C4-2B (cell line): ENCODE data around the gene MNAT1.

Source experiments
- H3K27ac ChIP-seq: fragments of 450-650 bp; 2 replicates; pipeline ENCODE4 v1.5.1; 2017
- ZFX ChIP-seq: fragments of 450-650 bp; IDR thresholded peaks from 2 replicates; pipeline ENCODE4 v1.6.1; 2017
- TF ChIP-seq, protein P1 (sequence below): fragments of 450-650 bp; conservative IDR thresholded peaks from 2 replicates; pipeline ENCODE4 v1.5.1; 2017; ENCODE audit warnings: mild to moderate bottlenecking

The MNAT1 gene

DNA sequence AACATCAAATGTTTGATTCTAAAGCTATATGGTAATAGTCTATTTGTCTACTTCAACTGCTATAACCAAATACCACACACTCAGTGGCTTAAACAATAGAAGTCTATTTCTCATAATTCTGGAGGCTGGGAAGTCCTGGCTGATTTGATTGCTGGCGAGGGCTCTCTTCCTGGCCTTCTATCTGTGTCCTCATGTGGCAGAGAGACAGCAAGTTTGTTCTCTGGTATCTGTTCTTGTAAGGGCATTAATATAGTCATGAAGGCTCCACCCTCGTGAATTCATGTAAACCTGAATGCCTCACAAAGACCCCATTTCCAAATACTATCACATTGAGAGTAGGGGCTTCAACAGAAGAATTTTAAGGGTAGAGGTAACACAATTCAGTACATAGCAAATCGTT is 212.2 kb downstream of the MNAT1 start:
- no peak overlapping the region for H3K27ac ChIP-seq
- no peak for TF ChIP-seq ZFX
- TF ChIP-seq, protein P1, sequence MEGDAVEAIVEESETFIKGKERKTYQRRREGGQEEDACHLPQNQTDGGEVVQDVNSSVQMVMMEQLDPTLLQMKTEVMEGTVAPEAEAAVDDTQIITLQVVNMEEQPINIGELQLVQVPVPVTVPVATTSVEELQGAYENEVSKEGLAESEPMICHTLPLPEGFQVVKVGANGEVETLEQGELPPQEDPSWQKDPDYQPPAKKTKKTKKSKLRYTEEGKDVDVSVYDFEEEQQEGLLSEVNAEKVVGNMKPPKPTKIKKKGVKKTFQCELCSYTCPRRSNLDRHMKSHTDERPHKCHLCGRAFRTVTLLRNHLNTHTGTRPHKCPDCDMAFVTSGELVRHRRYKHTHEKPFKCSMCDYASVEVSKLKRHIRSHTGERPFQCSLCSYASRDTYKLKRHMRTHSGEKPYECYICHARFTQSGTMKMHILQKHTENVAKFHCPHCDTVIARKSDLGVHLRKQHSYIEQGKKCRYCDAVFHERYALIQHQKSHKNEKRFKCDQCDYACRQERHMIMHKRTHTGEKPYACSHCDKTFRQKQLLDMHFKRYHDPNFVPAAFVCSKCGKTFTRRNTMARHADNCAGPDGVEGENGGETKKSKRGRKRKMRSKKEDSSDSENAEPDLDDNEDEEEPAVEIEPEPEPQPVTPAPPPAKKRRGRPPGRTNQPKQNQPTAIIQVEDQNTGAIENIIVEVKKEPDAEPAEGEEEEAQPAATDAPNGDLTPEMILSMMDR, result no peak

DNA sequence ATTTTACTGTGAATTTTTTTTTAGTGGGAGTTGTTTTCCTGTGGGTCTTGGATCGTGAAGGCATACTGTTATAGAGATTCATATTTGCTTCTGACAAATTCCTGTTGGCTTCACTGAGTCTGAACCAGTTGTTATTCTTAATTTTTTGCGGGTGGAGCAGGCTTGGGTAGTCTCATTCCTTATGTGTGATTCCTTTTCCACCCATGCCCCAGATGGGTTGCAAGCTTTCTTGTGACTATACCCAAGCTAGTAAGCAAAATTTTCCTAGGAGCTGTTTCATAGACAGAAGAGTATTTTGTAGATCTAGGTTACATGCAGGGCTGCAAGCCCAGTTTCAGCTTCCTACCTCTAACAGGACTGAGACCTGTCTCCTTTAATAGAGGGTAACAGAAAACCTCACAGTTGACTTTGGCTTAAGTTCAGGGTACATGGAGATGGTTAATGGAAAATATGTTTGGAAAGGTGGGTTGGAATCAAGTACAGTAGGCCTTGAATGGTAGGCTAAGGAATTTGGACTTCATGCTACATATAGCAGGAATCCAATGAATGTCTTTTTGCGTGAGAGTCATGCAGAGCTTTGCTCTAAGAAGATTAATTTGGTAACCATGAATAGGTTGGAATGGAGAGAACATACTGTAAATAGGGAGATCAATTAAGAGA is 217.3 kb downstream of the MNAT1 start:
- H3K27ac ChIP-seq, result no peak overlapping the region

DNA sequence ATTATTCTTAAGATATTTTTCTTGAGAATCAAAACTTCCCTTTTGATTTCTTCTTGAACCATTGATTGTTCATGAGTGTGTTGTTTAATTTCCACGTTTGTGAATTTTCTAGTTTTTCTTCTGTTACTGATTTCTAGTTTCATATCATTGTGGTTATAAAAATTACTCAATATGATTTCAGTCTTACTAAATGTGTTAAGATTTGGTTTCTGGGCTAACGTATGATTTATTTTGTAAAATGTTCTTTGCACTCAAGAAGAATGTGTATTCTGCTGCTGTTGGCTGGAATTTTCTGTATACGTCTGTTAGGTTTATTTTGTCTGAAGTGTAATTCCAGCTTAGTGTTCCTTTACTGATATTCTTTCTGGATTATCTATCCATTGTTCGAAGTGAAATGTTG is 221.6 kb downstream of the MNAT1 start:
- no peak overlapping the region for H3K27ac ChIP-seq
- TF ChIP-seq, protein P1, result no peak
- TF ChIP-seq ZFX, result no peak

More for the DNA sequence above, 217.3 kb downstream of the MNAT1 start:
- TF ChIP-seq ZFX, result no peak
- TF ChIP-seq, protein P1, result no peak

DNA sequence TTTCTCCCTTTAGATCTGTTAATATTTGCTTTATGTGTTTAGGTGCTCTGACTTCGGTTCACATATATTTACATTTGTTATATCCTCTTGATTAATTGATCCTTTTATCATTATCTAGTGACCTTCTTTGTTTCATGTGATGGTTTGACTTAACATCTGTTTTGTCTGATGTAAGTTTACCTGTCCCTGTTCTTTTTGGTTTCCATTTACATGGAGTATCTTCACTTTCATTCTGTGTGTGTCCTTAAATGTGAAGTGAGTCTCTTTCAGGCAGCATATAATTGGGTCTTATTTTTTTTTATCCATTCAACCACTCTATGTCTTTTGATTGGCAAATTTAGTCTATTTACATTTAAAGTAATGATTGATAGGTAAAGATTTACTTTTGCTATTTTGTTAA is 222.1 kb downstream of the MNAT1 start:
- no peak overlapping the region for H3K27ac ChIP-seq
- TF ChIP-seq, protein P1, result no peak
- TF ChIP-seq ZFX, result no peak

DNA sequence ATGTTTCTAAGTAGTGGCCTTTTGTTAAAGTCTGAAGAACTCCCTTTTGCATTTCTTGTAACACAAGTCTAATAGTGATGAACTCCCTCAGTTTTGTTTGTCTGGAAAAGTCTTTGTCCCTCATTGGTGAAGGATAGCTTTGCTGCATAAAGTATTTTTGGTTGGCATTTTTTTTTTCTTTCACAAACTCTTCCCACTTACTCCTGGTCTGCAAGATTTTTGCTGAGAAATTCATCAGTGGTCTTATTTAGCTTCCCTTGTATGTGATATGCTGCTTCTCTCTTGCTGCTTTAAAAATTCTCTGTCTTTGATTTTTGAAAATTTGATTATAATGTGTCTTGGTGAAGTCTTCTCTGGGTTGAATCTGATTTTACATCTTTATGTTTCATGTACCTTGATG is 223.6 kb downstream of the MNAT1 start:
- H3K27ac ChIP-seq, result no peak overlapping the region
- TF ChIP-seq, protein P1, result no peak
- TF ChIP-seq ZFX, result no peak

DNA sequence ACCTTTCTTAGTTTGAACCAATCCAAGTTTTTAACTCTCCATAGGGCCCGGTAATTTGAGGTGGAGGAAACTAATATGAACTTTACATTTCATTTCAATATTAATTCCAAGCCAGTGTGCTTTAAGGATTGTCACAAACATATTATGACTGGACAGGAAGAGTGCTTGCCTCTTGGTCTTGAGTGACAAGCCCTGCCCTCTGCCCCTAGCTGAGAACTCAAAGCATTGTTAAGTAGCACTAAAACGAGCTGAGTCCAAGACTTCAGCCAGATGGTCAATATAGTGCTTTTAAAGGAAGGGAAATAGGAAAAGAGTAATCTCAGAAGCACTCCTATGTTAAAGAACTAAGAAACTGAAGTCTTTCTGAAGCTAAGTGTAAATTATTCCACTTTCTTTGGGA is 229.2 kb downstream of the MNAT1 start:
- no peak overlapping the region for H3K27ac ChIP-seq
- no peak for TF ChIP-seq ZFX
- TF ChIP-seq, protein P1, result no peak

DNA sequence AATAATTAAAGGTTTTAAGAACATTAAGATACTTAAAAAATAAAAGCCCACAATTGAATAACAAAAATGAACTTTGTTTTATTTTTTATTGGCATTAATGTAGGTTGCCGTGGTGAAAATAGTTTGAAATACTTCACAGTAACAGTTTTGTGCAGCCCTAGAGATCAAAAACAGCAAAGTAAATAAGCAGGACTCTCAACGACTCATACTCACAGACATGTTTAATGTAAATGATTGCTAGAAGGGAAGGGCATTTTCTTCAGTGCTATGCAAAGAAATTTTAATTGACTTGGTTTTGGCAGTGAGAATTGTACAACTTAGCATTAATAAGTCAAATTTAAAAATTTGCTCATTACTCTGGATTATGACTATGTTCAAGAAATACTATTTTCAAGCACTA is 230.3 kb downstream of the MNAT1 start:
- no peak for TF ChIP-seq ZFX
- TF ChIP-seq, protein P1, result no peak
- H3K27ac ChIP-seq, result no peak overlapping the region
